Adipocyte (in vitro differentiated cells): ENCODE results near the gene MAGEA9B.
"Not testable (repeated sequence)": the region's sequence is repeated elsewhere in the genome, so short reads cannot be mapped to it uniquely, and the experiment has no call there.

ENCODE experiments used
- DNase-seq: peaks from one replicate; pipeline ENCODE4 v3.0.0-alpha.2; 2015; ENCODE audit warnings: low read depth
- H3K27me3 ChIP-seq: replicated peaks from 2 replicates; pipeline ENCODE4 v1.7.0; 2013; ENCODE audit warnings: mild to moderate bottlenecking, low read length, moderate library complexity; ENCODE audit not compliant: control insufficient read depth, insufficient read depth
- H3K36me3 ChIP-seq: 2 replicates; pipeline ENCODE4 v1.7.0; 2013; ENCODE audit warnings: low read length, mild to moderate bottlenecking, moderate library complexity; ENCODE audit not compliant: control insufficient read depth, insufficient read depth, severe bottlenecking
- H3K4me1 ChIP-seq: 2 replicates; pipeline ENCODE4 v1.7.0; 2013; ENCODE audit warnings: mild to moderate bottlenecking, low read length, moderate library complexity; ENCODE audit not compliant: control insufficient read depth, insufficient read depth
- H3K4me3 ChIP-seq: 2 replicates; pipeline ENCODE4 v1.7.0; 2013; ENCODE audit warnings: mild to moderate bottlenecking, low read length, moderate library complexity
- H3K9ac ChIP-seq: 2 replicates; pipeline ENCODE4 v1.7.0; 2013; ENCODE audit warnings: mild to moderate bottlenecking, low read length, moderate library complexity
- H3K9me3 ChIP-seq: 2 replicates; pipeline ENCODE4 v1.7.0; 2013; ENCODE audit warnings: mild to moderate bottlenecking, low read length, moderate library complexity; ENCODE audit not compliant: control insufficient read depth

MAGEA9B gene

GRCh38 chrX:149569770-149570169 is 17.5 kb downstream of the MAGEA9B start:
- Histone ChIP-seq H3K4me1 (no peaks in the 10 kb centered on the region), H3K9me3 (no peaks in the 10 kb centered on the region), H3K27me3 (peaks cover 24% of the 10 kb centered on the region), H3K4me3 (no peak overlapping the region), H3K9ac (no peak overlapping the region), H3K36me3 (no peaks in the 10 kb centered on the region)
- no peak for DNase-seq

- Histone ChIP-seq H3K36me3 (no peaks in the 10 kb centered on the region), H3K9ac (no peak overlapping the region), H3K4me1 (no peaks in the 10 kb centered on the region), H3K9me3 (no peaks in the 10 kb centered on the region), H3K4me3 (no peak overlapping the region), H3K27me3 (peaks cover 24% of the 10 kb centered on the region)
- no peak for DNase-seq
These were observed 18.5 kb downstream of the MAGEA9B start for GRCh38 chrX:149568701-149569296.

- no peak for DNase-seq
- Histone ChIP-seq H3K9me3 (no peaks in the 10 kb centered on the region), H3K36me3 (no peaks in the 10 kb centered on the region), H3K9ac (no peak overlapping the region), H3K4me1 (no peaks in the 10 kb centered on the region), H3K27me3 (peaks cover 28% of the 10 kb centered on the region), H3K4me3 (no peak overlapping the region)
These were observed 19.4 kb downstream of the MAGEA9B start for GRCh38 chrX:149567621-149568417.

DNA sequence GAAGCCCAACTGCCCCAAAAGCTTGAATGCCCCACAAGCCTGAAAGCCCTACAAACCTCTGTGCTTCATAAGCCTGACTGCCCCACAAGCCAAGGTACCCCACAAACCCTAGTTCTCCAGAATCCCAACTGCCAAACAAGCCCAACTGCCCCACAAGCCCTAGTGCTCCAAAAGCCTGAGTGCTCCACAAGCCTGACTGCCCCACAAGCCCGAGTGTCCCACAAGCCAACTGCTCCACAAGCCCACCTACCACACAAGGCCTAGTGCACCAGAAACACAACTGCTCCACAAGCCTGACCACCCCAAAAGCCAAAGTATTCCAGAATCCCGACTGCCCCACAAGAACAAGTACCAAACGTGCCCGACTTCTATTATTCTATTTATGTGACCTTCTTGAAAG is 23.9 kb downstream of the MAGEA9B start:
- no peaks in the 10 kb centered on the region for H3K36me3 ChIP-seq
- H3K4me1 ChIP-seq = no peaks in the 10 kb centered on the region
- H3K4me3 ChIP-seq = no peak overlapping the region
- H3K27me3 ChIP-seq = peaks cover 19% of the 10 kb centered on the region
- DNase-seq = no peak
- H3K9me3 ChIP-seq = peaks cover 2% of the 10 kb centered on the region
- H3K9ac ChIP-seq = no peak overlapping the region

DNA sequence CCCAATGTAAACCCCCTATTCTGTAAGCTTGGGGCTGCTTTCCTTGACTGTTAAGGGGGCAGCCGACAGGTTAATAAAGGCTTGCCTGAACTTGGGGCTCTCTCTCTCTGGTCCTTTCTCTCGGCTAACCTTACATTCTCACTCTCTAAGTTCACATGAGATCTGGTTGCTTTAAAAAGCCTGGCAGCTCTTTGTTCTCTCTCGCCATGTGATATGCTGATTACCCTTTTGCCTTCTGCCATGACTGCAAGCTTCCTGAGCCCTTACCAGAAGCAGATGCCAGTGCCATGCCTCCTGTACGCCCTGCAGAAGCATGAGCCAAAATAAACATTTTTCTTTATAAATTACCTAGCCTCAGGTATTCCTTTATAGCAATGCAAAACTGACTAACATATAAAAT is 32.0 kb downstream of the MAGEA9B start:
- H3K36me3 ChIP-seq, DNase-seq, H3K27me3 ChIP-seq, H3K4me1 ChIP-seq, H3K4me3 ChIP-seq, H3K9ac ChIP-seq, H3K9me3 ChIP-seq: not testable (repeated sequence)

DNA sequence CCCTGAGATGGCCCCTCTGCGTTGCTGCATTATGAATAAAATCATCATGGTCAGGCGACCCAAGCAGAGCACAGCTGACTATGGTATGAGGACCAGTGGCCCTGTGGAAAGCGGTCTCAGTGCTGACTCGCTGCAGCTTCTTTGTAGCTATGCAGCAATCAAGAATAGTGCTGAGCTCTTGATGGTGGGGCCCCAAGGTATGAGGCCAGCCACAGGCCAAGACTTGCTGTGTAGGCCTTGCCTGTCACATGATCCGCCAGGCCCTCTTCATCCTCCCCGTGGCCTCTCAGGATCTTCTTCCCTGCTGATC is 35.4 kb downstream of the MAGEA9B start:
- H3K9me3 ChIP-seq, H3K4me1 ChIP-seq, H3K36me3 ChIP-seq, H3K9ac ChIP-seq, DNase-seq, H3K4me3 ChIP-seq, H3K27me3 ChIP-seq: not testable (repeated sequence)

- H3K4me1 ChIP-seq, H3K36me3 ChIP-seq, H3K9ac ChIP-seq, H3K27me3 ChIP-seq, H3K4me3 ChIP-seq, DNase-seq, H3K9me3 ChIP-seq: not testable (repeated sequence)
These were observed 35.9 kb downstream of the MAGEA9B start for GRCh38 chrX:149551245-149551938.

GRCh38 chrX:149550454-149550853 is 36.8 kb downstream of the MAGEA9B start:
- not testable (repeated sequence) for H3K9me3 ChIP-seq, DNase-seq, H3K27me3 ChIP-seq, H3K9ac ChIP-seq, H3K36me3 ChIP-seq, H3K4me3 ChIP-seq, H3K4me1 ChIP-seq

GRCh38 chrX:149549701-149550100 is 37.6 kb downstream of the MAGEA9B start, which contains the start of gene HSFX3:
Gene HSFX3, minus strand, starts transcription at chrX:149549924. Its CDS starts 72 bp downstream, at chrX:149549852.
- H3K9ac ChIP-seq, DNase-seq, H3K36me3 ChIP-seq, H3K4me1 ChIP-seq, H3K9me3 ChIP-seq, H3K4me3 ChIP-seq, H3K27me3 ChIP-seq: not testable (repeated sequence)

- H3K27me3 ChIP-seq, H3K9ac ChIP-seq, H3K4me1 ChIP-seq, H3K4me3 ChIP-seq, DNase-seq, H3K9me3 ChIP-seq, H3K36me3 ChIP-seq: not testable (repeated sequence)
These were observed 39.5 kb downstream of the MAGEA9B start for GRCh38 chrX:149547782-149548181.

GRCh38 chrX:149546962-149547361 is 40.3 kb downstream of the MAGEA9B start:
- H3K9me3 ChIP-seq, H3K27me3 ChIP-seq, DNase-seq, H3K9ac ChIP-seq, H3K36me3 ChIP-seq, H3K4me3 ChIP-seq, H3K4me1 ChIP-seq: not testable (repeated sequence)
